HG02884 (cell line): ENCODE results near the gene SLC2A6.

Source experiments
- ATAC-seq: cut with Tn5 transposase; IDR thresholded peaks from one replicate; pipeline ENCODE4 v1.9.1; 2021; ENCODE audit warnings: mild to moderate bottlenecking, moderate library complexity; ENCODE audit not compliant: unreplicated experiment

The SLC2A6 gene

GRCh38 chr9:133516256-133516960, 37.5 kb upstream of the SLC2A6 start:
- ATAC-seq: no peak

- no peak for ATAC-seq
These were observed 36.8 kb upstream of the SLC2A6 start for GRCh38 chr9:133515615-133516255.

GRCh38 chr9:133515240-133515610, 36.3 kb upstream of the SLC2A6 start:
- ATAC-seq: no peak

GRCh38 chr9:133514460-133515239, 35.8 kb upstream of the SLC2A6 start:
- no peak for ATAC-seq

GRCh38 chr9:133513214-133514100, 34.6 kb upstream of the SLC2A6 start:
- ATAC-seq: no peak

- ATAC-seq: no peak
These were observed 33.6 kb upstream of the SLC2A6 start for GRCh38 chr9:133512253-133513213.

- ATAC-seq: no peak
These were observed 32.7 kb upstream of the SLC2A6 start for GRCh38 chr9:133511607-133512006.

- ATAC-seq: no peak
These were observed 32.1 kb upstream of the SLC2A6 start for GRCh38 chr9:133510926-133511505.

GRCh38 chr9:133509179-133510083, 30.5 kb upstream of the SLC2A6 start:
- no peak for ATAC-seq

GRCh38 chr9:133508046-133508445, 29.1 kb upstream of the SLC2A6 start:
- ATAC-seq: no peak

GRCh38 chr9:133507246-133507965, 28.5 kb upstream of the SLC2A6 start:
- no peak for ATAC-seq

- ATAC-seq: no peak
These were observed 27.7 kb upstream of the SLC2A6 start for GRCh38 chr9:133506653-133507038.

- no peak for ATAC-seq
These were observed 27.2 kb upstream of the SLC2A6 start for GRCh38 chr9:133505901-133506652.

GRCh38 chr9:133505186-133505830, 26.4 kb upstream of the SLC2A6 start:
- no peak for ATAC-seq

GRCh38 chr9:133502112-133502511, 23.2 kb upstream of the SLC2A6 start:
- no peak for ATAC-seq

GRCh38 chr9:133499892-133500270, 21.0 kb upstream of the SLC2A6 start:
- ATAC-seq: no peak
